Measurements from ENCODE around the gene PHC2. TPM values are rescaled to one million over a fixed set of nuclear protein-coding genes. Genes with fewer than 3 reads are reported as not detected.

The PHC2 gene
- total and polyA plus RNA-seq, 2 of the 13 experiments (the other 11 are each of a cell fraction or from before 2014, with no cell fraction given): 52.5 to 84.9 TPM

DNA sequence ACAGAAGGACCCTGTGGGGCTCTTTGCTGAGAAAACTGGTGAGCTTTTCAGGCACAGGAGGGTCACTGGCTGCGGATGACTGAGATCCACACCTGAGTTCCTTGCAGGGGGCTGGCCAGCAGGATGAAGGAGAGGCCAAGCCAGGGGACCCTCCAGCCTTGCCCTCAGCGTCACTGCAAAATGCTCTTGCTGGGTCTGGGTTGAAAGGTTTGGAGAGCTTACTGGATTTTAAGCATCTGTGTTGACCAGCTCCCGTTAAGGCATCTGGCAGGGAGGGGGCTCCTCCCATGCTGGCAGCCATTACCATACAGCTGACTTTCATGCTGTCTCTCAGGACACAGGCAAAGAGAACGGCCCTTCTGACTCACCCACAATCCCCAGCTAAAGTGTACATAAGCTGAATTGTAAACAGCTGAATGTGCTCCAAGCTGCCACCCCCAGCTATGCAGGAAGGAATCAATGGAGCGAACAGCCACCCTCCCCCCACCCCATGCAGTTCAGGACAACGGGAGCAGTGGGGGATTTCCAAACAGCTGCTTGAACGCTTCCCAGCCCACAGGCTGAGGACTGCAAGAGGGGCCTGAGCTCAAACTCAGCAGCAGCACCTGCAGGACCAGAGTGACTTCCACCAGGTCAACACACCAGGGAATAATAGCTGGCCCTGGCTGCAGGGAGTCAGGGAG, 88.7 kb downstream of the PHC2 start (continued):
- TF ChIP-seq, protein P1, sequence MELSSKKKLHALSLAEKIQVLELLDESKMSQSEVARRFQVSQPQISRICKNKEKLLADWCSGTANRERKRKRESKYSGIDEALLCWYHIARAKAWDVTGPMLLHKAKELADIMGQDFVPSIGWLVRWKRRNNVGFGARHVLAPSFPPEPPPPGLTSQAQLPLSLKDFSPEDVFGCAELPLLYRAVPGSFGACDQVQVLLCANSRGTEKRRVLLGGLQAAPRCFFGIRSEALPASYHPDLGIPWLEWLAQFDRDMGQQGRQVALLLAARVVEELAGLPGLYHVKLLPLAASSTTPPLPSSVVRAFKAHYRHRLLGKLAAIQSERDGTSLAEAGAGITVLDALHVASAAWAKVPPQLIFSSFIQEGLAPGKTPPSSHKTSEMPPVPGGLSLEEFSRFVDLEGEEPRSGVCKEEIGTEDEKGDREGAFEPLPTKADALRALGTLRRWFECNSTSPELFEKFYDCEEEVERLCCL (CRISPR knock-in tag; IDR thresholded peaks at IDR 0.05; ENCODE audit: borderline replicate concordance): no peak
- no peak for TF ChIP-seq KLF6 (CRISPR knock-in tag; IDR thresholded peaks at IDR 0.05)
- TF ChIP-seq ZNF256 (CRISPR knock-in tag; conservative IDR thresholded peaks at IDR 0.05): no peak
- TF ChIP-seq ZMYM4 (CRISPR knock-in tag; IDR thresholded peaks at IDR 0.05): peak; percentile 88
- peak; percentile 58 for TF ChIP-seq ZNF883 (CRISPR knock-in tag; IDR thresholded peaks at IDR 0.05; ENCODE audit: not compliant biosample characterization)
- no peak for TF ChIP-seq ZNF44 (CRISPR knock-in tag; IDR thresholded peaks at IDR 0.05)
- TF ChIP-seq RXRB (CRISPR knock-in tag; IDR thresholded peaks at IDR 0.05; ENCODE audit: borderline replicate concordance): peak; percentile 92
- TF ChIP-seq SP5 (CRISPR knock-in tag; IDR thresholded peaks at IDR 0.05; ENCODE audit: borderline replicate concordance, low read depth): peak; percentile 84
- no peak for TF ChIP-seq ZFAT (CRISPR knock-in tag; conservative IDR thresholded peaks at IDR 0.05)
- TF ChIP-seq GZF1 (CRISPR knock-in tag; IDR thresholded peaks at IDR 0.05): no peak
- TF ChIP-seq ZNF780A (CRISPR knock-in tag; IDR thresholded peaks at IDR 0.05): peak; percentile 38; the same call in 1 of the 2 replicates
- no peak for TF ChIP-seq ZNF407 (CRISPR knock-in tag; IDR thresholded peaks at IDR 0.05; ENCODE audit: not compliant biosample characterization)
- TF ChIP-seq ZNF589 (CRISPR knock-in tag; conservative IDR thresholded peaks at IDR 0.05): no peak
- TF ChIP-seq SYNCRIP (IDR thresholded peaks at IDR 0.05; ENCODE audit: insufficient read depth, low read depth, low read length): no peak
- TF ChIP-seq RBFOX2 (IDR thresholded peaks at IDR 0.05; ENCODE audit: low read depth, low read length): peak; percentile 63
- peak; percentile 88; the same call in 1 of the 2 replicates for TF ChIP-seq ZKSCAN8 (CRISPR knock-in tag; IDR thresholded peaks at IDR 0.05; ENCODE audit: borderline replicate concordance)
- peak; percentile 87 for TF ChIP-seq KDM3A (CRISPR knock-in tag; IDR thresholded peaks at IDR 0.05; ENCODE audit: low read depth)
- TF ChIP-seq FLYWCH1 (CRISPR knock-in tag; IDR thresholded peaks at IDR 0.05): no peak

Measured in HepG2 (cell line).